Naive thymus-derived CD4-positive, alpha-beta T cell (primary cell): Measurements from ENCODE around the gene SLC12A9. TPM values are rescaled to one million over a fixed set of nuclear protein-coding genes. Genes with fewer than 3 reads are reported as not detected.

Experiments used
- ATAC-seq: fragments of 150-1000 bp; cut with Tn5 transposase; 2 replicates; pipeline ENCODE4 v1.10.0; 2021; ENCODE audit warnings: mild to moderate bottlenecking, moderate library complexity
- CTCF ChIA-PET: fragments of 350-600 bp; sonication (Branson Sonifier 250); formaldehyde crosslinking; loops from one replicate; lab custom pipeline; 2021; ENCODE audit warnings: antibody characterized with exemption; lab: Charles Lee
- POLR2A ChIA-PET: fragments of 350-600 bp; sonication (Branson Sonifier 250); formaldehyde crosslinking; loops from one replicate; lab custom pipeline; 2021; ENCODE audit warnings: antibody characterized with exemption, inconsistent platforms; lab: Charles Lee
- DNase-seq, 9 donors: peaks; one replicate each; pipeline versions ENCODE4 v3.0.0 to v3.0.0-alpha.2; 2020 to 2022; ENCODE audit warnings: mixed read lengths in 1 of 9
- H3K27ac ChIP-seq: one replicate; pipeline ENCODE4 v1.7.0; 2013; ENCODE audit warnings: mild to moderate bottlenecking, low read depth, low read length, moderate library complexity
- H3K27me3 ChIP-seq, 2 donors: one replicate each; pipeline ENCODE4 v1.7.0; 2013; ENCODE audit warnings: low read length in 2 of 2, mild to moderate bottlenecking in 2 of 2, moderate library complexity in 2 of 2; ENCODE audit not compliant: control insufficient read depth in 2 of 2, insufficient read depth in 2 of 2
- H3K36me3 ChIP-seq, 3 experiments: 1 replicate in 2 of 3; 2 replicates in 1 of 3; pipeline ENCODE4 v1.7.0; 2013; ENCODE audit warnings: low read length in 3 of 3, mild to moderate bottlenecking in 3 of 3, moderate library complexity in 1 of 3; ENCODE audit not compliant: insufficient read depth in 3 of 3, control insufficient read depth in 2 of 3
- H3K4me1 ChIP-seq, 2 donors: one replicate each; pipeline ENCODE4 v1.7.0; 2013; ENCODE audit warnings: low read length in 2 of 2, mild to moderate bottlenecking in 2 of 2, moderate library complexity in 1 of 2; ENCODE audit not compliant: control insufficient read depth in 2 of 2, insufficient read depth in 2 of 2
- H3K4me3 ChIP-seq: 2 replicates; pipeline ENCODE4 v1.7.0; 2013; ENCODE audit warnings: mild to moderate bottlenecking, low read length
- H3K9me3 ChIP-seq, 3 experiments: 1 replicate in 2 of 3; 2 replicates in 1 of 3; pipeline ENCODE4 v1.7.0; 2013; ENCODE audit warnings: low read length in 3 of 3; ENCODE audit not compliant: control insufficient read depth in 2 of 3
- H3K27ac Mint-ChIP-seq, 9 donors: one replicate each; pipeline ENCODE4 v1.8.0; 2020 to 2022; ENCODE audit warnings: mixed read lengths in 9 of 9, mild to moderate bottlenecking in 8 of 9, moderate library complexity in 5 of 9, inconsistent platforms in 2 of 9
- H3K27me3 Mint-ChIP-seq, 5 donors: one replicate each; pipeline ENCODE4 v1.8.0; 2021 to 2022; ENCODE audit warnings: mixed read lengths in 5 of 5, mild to moderate bottlenecking in 1 of 5
- H3K36me3 Mint-ChIP-seq, 5 donors: one replicate each; pipeline ENCODE4 v1.8.0; 2020 to 2022; ENCODE audit warnings: mixed read lengths in 5 of 5, mild to moderate bottlenecking in 3 of 5, inconsistent platforms in 1 of 5
- H3K4me1 Mint-ChIP-seq, 7 donors: one replicate each; pipeline ENCODE4 v1.8.0; 2020 to 2022; ENCODE audit warnings: mixed read lengths in 7 of 7, mild to moderate bottlenecking in 3 of 7, inconsistent platforms in 1 of 7
- H3K4me3 Mint-ChIP-seq, 10 donors: one replicate each; pipeline ENCODE4 v1.8.0; 2020 to 2022; ENCODE audit warnings: mild to moderate bottlenecking in 10 of 10, mixed read lengths in 10 of 10, moderate library complexity in 6 of 10, inconsistent platforms in 2 of 10
- H3K9me3 Mint-ChIP-seq, 11 donors: one replicate each; pipeline ENCODE4 v1.8.0; 2020 to 2022; ENCODE audit warnings: mixed read lengths in 11 of 11, mild to moderate bottlenecking in 4 of 11, inconsistent platforms in 1 of 11, moderate library complexity in 1 of 11
- intact Hi-C, 2 donors: fragments of 100-400 bp; cut with micrococcal nuclease; formaldehyde crosslinking; loops; one replicate each; pipeline ENCODE4 v1.15.1; 2023
- polyA plus RNA-seq, 2 donors: library from polyadenylated mRNA; unstranded; fragments of 300-500 nt; fragmentation: Illumina TruSeq; gene quantifications; one replicate each; pipeline ENCODE4 v1.2.3, GENCODE V29; 2021
- total RNA-seq, 6 experiments: library from RNA in 5 of 6; stranded (reverse) in 5 of 6; gene quantifications; 1 replicate in 5 of 6; 2 replicates in 1 of 6; pipeline ENCODE4 v1.2.3 and lab custom pipeline; 2021 to 2026

Gene SLC12A9
- total and polyA plus RNA-seq, 7 experiments from 2014 or later: 5.0 to 78.6 (median 58.3) TPM

GRCh38 chr7:100859856-100860255, 7.3 kb downstream of the SLC12A9 start:
- Mint-ChIP-seq H3K4me1 (peaks cover 0 to 13% (median 5%) of the 10 kb centered on the region in 7 donors), H3K4me3 (peak overlapping the region in 1 of 10 donors; percentile 45), H3K27ac (no peak overlapping the region), H3K9me3 (no peaks in the 10 kb centered on the region), H3K27me3 (no peaks in the 10 kb centered on the region), H3K36me3 (peaks cover 9 to 39% (median 16%) of the 10 kb centered on the region in 5 donors)
- intact Hi-C loops: no loop called here
- ATAC-seq (no peak), DNase-seq (no peak)
- no peak overlapping the region for H3K4me3 ChIP-seq
- POLR2A ChIA-PET: interaction anchor here (0.6 kb wide), 1 partner anchor 29 kb away, joined by 3 read pairs; no protein-coding TSS in a partner anchor
- H3K4me1 ChIP-seq: no peaks in the 10 kb centered on the region
- peaks cover 0 to 77% (median 5%) of the 10 kb centered on the region in 3 experiments for H3K36me3 ChIP-seq
- no peak overlapping the region for H3K27ac ChIP-seq
- H3K27me3 ChIP-seq: no peaks in the 10 kb centered on the region
- H3K9me3 ChIP-seq: no peaks in the 10 kb centered on the region
- CTCF ChIA-PET: no interaction called here

- ATAC-seq (no peak), DNase-seq (no peak)
- ChIA-PET CTCF (interaction anchor here (0.6 to 0.7 kb wide), 2 partner anchors 283 to 1606 kb away, joined by 3 read pairs; no protein-coding TSS in a partner anchor), POLR2A (interaction anchor here (0.6 to 1.2 kb wide), 2 partner anchors 12 to 28 kb away, joined by 3 read pairs; no protein-coding TSS in a partner anchor)
- H3K27me3 ChIP-seq: no peaks in the 10 kb centered on the region
- peaks cover 0 to 74% (median 5%) of the 10 kb centered on the region in 3 experiments for H3K36me3 ChIP-seq
- Mint-ChIP-seq H3K4me1 (peaks cover 0 to 7% (median 0%) of the 10 kb centered on the region in 7 donors), H3K4me3 (no peak overlapping the region), H3K9me3 (no peaks in the 10 kb centered on the region), H3K27ac (no peak overlapping the region), H3K36me3 (peaks cover 9 to 36% (median 14%) of the 10 kb centered on the region in 5 donors), H3K27me3 (no peaks in the 10 kb centered on the region)
- no peaks in the 10 kb centered on the region for H3K9me3 ChIP-seq
- intact Hi-C loops: no loop called here
- peaks cover 0 to 7% of the 10 kb centered on the region in 2 donors for H3K4me1 ChIP-seq
- no peak overlapping the region for H3K27ac ChIP-seq
- no peak overlapping the region for H3K4me3 ChIP-seq
These were observed 8.4 kb downstream of the SLC12A9 start for GRCh38 chr7:100860702-100861615.

- Histone ChIP-seq H3K27me3 (no peaks in the 10 kb centered on the region), H3K27ac (no peak overlapping the region), H3K4me3 (no peak overlapping the region), H3K4me1 (peaks cover 0 to 11% of the 10 kb centered on the region in 2 donors), H3K36me3 (peaks cover 0 to 71% (median 5%) of the 10 kb centered on the region in 3 experiments), H3K9me3 (no peaks in the 10 kb centered on the region)
- H3K27ac Mint-ChIP-seq: no peak overlapping the region
- CTCF ChIA-PET: interaction anchor here (0.6 to 0.7 kb wide), 3 partner anchors 26 to 1605 kb away, joined by 3 read pairs; no protein-coding TSS in a partner anchor
- no peaks in the 10 kb centered on the region for H3K27me3 Mint-ChIP-seq
- POLR2A ChIA-PET: interaction anchor here (1.0 to 1.2 kb wide), 2 partner anchors 9 to 12 kb away, joined by 3 read pairs; partner anchors contain the start of gene SLC12A9
- H3K9me3 Mint-ChIP-seq: no peaks in the 10 kb centered on the region
- DNase-seq (no peak), ATAC-seq (no peak)
- H3K36me3 Mint-ChIP-seq: peaks cover 9 to 35% (median 14%) of the 10 kb centered on the region in 5 donors
- H3K4me1 Mint-ChIP-seq: peaks cover 0 to 9% (median 3%) of the 10 kb centered on the region in 7 donors
- intact Hi-C loops: no loop called here
- no peak overlapping the region for H3K4me3 Mint-ChIP-seq
These were observed 9.1 kb downstream of the SLC12A9 start for GRCh38 chr7:100861616-100861985.

GRCh38 chr7:100863406-100863950, 11.0 kb downstream of the SLC12A9 start:
- peaks cover 0 to 57% (median 5%) of the 10 kb centered on the region in 3 experiments for H3K36me3 ChIP-seq
- peaks cover 9 to 27% (median 14%) of the 10 kb centered on the region in 5 donors for H3K36me3 Mint-ChIP-seq
- H3K9me3 Mint-ChIP-seq: no peaks in the 10 kb centered on the region
- ATAC-seq: no peak
- intact Hi-C loops: no loop called here
- CTCF ChIA-PET: interaction anchor here (0.7 to 2.4 kb wide), 2 partner anchors 11 to 1229 kb away, joined by 4 to 13 read pairs; partner anchors contain the start of gene SLC12A9
- no peak overlapping the region for H3K4me3 ChIP-seq
- H3K27me3 ChIP-seq: no peaks in the 10 kb centered on the region
- no peak overlapping the region for H3K27ac Mint-ChIP-seq
- no peak overlapping the region for H3K27ac ChIP-seq
- POLR2A ChIA-PET: interaction anchor here (1.4 kb wide), 1 partner anchor 10 kb away, joined by 10 read pairs; no protein-coding TSS in a partner anchor
- H3K4me1 Mint-ChIP-seq: peaks cover 0 to 17% (median 11%) of the 10 kb centered on the region in 7 donors
- no peaks in the 10 kb centered on the region for H3K9me3 ChIP-seq
- peaks cover 0 to 25% of the 10 kb centered on the region in 2 donors for H3K4me1 ChIP-seq
- H3K4me3 Mint-ChIP-seq: no peak overlapping the region
- DNase-seq: no peak
- H3K27me3 Mint-ChIP-seq: no peaks in the 10 kb centered on the region

- Mint-ChIP-seq H3K36me3 (peaks cover 9 to 27% (median 14%) of the 10 kb centered on the region in 5 donors), H3K9me3 (no peaks in the 10 kb centered on the region), H3K27ac (peak overlapping the region in 3 of 9 donors; percentile 19 to 79 (median 52)), H3K4me3 (peak overlapping the region in 1 of 10 donors; percentile 3), H3K27me3 (no peaks in the 10 kb centered on the region), H3K4me1 (peaks cover 0 to 17% (median 11%) of the 10 kb centered on the region in 7 donors)
- ChIA-PET POLR2A (interaction anchor here (0.9 to 1.4 kb wide), 2 partner anchors 10 to 23 kb away, joined by 3 to 10 read pairs; no protein-coding TSS in a partner anchor), CTCF (interaction anchor here (2.4 kb wide), 1 partner anchor 12 kb away, joined by 13 read pairs; the partner anchor contains the start of gene SLC12A9)
- DNase-seq (no peak), ATAC-seq (no peak)
- H3K36me3 ChIP-seq: peaks cover 0 to 48% (median 5%) of the 10 kb centered on the region in 3 experiments
- no peaks in the 10 kb centered on the region for H3K27me3 ChIP-seq
- intact Hi-C loops: no loop called here
- no peak overlapping the region for H3K4me3 ChIP-seq
- H3K27ac ChIP-seq: no peak overlapping the region
- H3K4me1 ChIP-seq: peaks cover 0 to 25% of the 10 kb centered on the region in 2 donors
- H3K9me3 ChIP-seq: no peaks in the 10 kb centered on the region
These were observed 11.8 kb downstream of the SLC12A9 start for GRCh38 chr7:100864263-100864845.
